Measurements from ENCODE around the gene SMCO4. TPM values are rescaled to one million over a fixed set of nuclear protein-coding genes. Genes with fewer than 3 reads are reported as not detected.
"Not testable (repeated sequence)": the region's sequence is repeated elsewhere in the genome, so short reads cannot be mapped to it uniquely, and the experiment has no call there.

Gene SMCO4
- total RNA-seq, 1 donor from 2014 or later, result 45.3 TPM

- ATAC-seq (peak; percentile 83), DNase-seq (ENCODE audit: missing footprints) (no peak)
- intact Hi-C loops (cut with DNase I), result loop anchor here (2.0 kb wide), 1 partner anchor 31 kb away; no protein-coding TSS in a partner anchor
Measured at GRCh38 chr11:93536101-93536861, 6.9 kb downstream of the SMCO4 start.

GRCh38 chr11:93535578-93535977 lies 7.6 kb downstream of the SMCO4 start:
- DNase-seq (ENCODE audit: missing footprints); intact Hi-C loops (cut with DNase I); ATAC-seq: not testable (repeated sequence)

GRCh38 chr11:93532806-93533205 lies 10.4 kb downstream of the SMCO4 start:
- ATAC-seq, result no peak
- intact Hi-C loops (cut with DNase I), result no loop called here
- DNase-seq (ENCODE audit: missing footprints), result no peak

DNA sequence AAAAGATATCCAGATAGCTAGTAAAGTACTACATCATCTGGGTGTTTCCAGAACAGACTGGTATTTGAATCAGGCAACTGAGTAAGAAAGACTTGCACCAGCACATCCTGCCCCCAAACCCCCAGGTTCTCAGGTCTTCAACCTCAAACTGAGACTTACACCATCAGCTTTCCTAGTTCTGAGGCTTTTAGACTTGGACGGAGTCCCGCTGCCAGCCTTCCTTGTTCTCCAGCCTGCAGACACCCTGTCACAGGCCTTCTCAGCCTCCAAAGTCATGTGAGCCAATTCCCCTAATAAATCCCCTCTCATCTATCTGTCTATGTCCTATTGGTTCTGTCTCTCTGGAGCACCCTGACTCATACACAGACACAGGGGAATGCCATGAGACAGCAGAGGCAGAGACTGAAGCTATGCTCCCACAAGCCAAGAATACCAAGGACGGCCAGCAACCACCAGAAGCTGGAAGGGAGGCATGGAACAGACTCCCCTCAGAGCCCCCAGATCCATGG lies 10.9 kb downstream of the SMCO4 start:
- intact Hi-C loops (cut with DNase I), result no loop called here
- ATAC-seq (no peak), DNase-seq (ENCODE audit: missing footprints) (no peak)

- no peak for DNase-seq (ENCODE audit: missing footprints)
- no peak for ATAC-seq
- intact Hi-C loops (cut with DNase I), result no loop called here
Measured at GRCh38 chr11:93530468-93530826, 12.7 kb downstream of the SMCO4 start.

- ATAC-seq, result peak; percentile 5
- intact Hi-C loops (cut with DNase I), result no loop called here
- peak; percentile 78 for DNase-seq (ENCODE audit: missing footprints)
Measured at GRCh38 chr11:93529707-93530467, 13.3 kb downstream of the SMCO4 start.

- DNase-seq (ENCODE audit: missing footprints), result no peak
- intact Hi-C loops (cut with DNase I), result no loop called here
- peak; percentile 54 for ATAC-seq
Measured at GRCh38 chr11:93528757-93529645, 14.2 kb downstream of the SMCO4 start.

DNA sequence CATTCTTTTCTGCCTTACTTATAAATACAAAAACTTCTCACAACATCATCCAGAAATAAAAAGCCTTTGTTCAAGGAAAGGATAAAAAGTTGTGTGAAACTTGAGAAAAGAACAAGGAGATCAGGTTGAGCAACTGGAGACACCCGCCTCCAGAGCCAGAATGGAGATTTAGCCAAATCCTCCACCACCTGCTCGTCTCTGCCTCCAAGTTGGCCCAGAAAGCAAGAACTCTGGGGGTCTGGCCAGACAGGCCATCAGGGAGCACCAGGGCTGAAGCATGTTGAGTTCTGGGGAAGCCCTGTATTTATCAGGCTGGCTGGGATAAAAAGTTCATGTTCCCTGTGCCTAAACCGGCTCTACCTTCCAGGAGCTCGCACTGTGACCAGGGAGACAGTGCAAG lies 14.9 kb downstream of the SMCO4 start:
- DNase-seq (ENCODE audit: missing footprints) (no peak), ATAC-seq (peak; percentile 77)
- intact Hi-C loops (cut with DNase I), result no loop called here

DNA sequence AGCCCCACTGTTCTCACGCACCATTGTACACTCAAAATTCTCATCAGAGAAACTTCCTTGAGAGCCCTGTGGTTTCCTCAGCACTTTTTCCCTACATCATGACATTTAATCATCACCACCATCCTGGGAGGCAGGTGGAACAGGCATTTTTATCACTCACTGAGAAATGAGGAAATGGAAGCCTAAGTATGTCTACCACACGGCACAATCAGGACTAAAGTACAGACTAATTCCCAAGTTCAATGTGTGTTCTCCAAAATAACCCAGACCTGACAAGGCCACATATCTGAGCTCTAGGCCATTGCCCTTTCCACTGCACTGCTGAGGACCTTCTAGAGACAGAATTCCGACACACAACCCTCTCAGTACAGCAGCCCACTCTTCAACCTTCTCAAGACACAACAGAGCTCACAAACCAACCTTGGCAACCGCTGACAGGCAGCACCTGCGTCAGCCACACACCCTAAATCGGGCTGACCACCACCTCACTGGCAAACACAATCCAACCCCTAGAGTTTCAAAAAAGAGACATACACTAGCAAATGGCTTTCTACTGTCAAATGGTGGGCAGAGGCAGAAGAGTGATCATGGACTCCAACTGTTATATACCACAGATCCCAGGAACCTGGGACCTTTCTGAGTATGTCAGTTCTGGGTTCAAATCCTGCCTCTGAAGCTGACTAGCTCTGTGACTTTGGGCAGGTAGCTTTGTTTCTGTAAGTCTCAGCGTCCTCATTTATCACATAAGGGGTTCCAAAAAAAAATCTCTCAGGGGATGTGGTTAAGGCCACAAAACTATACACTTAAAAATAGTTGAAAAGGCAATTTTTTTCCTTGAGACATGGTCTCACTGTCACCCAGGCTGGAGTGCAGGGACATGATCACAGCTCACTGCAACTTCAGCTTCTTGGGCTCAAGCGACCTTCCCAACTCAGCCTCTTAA lies 16.3 kb downstream of the SMCO4 start:
- no peak for ATAC-seq
- intact Hi-C loops (cut with DNase I), result no loop called here

GRCh38 chr11:93526346-93526633 lies 16.9 kb downstream of the SMCO4 start:
- no peak for ATAC-seq
- DNase-seq (ENCODE audit: missing footprints), result no peak
- intact Hi-C loops (cut with DNase I), result no loop called here

More for the DNA sequence above, 16.3 kb downstream of the SMCO4 start:
- DNase-seq (ENCODE audit: missing footprints), result no peak

- DNase-seq (ENCODE audit: missing footprints), result no peak
- ATAC-seq, result peak; percentile 62
- intact Hi-C loops (cut with DNase I), result no loop called here
Measured at GRCh38 chr11:93525601-93526345, 17.4 kb downstream of the SMCO4 start.

GRCh38 chr11:93524858-93525257 lies 18.3 kb downstream of the SMCO4 start:
- DNase-seq (ENCODE audit: missing footprints) (no peak), ATAC-seq (no peak)
- intact Hi-C loops (cut with DNase I), result no loop called here

- intact Hi-C loops (cut with DNase I), result no loop called here
- no peak for ATAC-seq
- DNase-seq (ENCODE audit: missing footprints), result no peak
Measured at GRCh38 chr11:93524173-93524536, 19.0 kb downstream of the SMCO4 start.

DNA sequence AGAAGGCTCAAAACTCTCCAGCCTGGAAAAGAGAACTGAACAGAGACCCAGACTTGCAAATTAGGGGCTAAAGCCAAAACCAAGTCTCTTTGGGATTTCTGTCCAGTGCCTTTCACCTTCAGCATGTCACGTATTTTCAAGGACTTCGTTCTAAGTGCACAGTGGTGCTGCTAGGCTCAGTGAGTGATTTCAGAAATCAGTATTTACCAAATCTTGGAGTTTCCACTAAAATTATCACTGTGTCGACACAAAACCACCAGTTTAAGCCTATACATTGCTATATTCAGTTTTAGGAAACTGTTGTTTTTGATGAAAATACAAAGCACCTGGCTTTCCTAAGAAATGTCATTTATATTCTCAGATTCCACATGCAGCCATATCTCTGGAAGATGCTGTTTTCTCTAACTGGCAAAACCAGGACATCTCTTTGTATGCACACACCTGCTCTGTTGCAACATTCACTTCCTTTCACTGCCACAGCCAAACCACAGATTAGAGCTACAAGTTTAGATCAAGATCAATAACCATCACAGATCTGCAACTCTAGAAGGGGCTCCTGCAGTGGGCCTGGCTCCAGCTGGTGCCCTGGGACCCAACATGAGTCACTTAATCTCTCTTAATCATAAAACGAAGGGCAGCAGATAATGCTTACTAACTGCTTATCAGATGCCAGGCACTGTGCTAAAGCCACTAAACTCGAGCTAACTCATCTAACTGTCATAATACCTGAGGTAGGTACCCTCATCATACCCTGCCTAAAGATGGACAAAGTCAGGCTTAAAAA lies 22.3 kb downstream of the SMCO4 start:
- ATAC-seq (no peak), DNase-seq (ENCODE audit: missing footprints) (no peak)
- intact Hi-C loops (cut with DNase I), result no loop called here

DNA sequence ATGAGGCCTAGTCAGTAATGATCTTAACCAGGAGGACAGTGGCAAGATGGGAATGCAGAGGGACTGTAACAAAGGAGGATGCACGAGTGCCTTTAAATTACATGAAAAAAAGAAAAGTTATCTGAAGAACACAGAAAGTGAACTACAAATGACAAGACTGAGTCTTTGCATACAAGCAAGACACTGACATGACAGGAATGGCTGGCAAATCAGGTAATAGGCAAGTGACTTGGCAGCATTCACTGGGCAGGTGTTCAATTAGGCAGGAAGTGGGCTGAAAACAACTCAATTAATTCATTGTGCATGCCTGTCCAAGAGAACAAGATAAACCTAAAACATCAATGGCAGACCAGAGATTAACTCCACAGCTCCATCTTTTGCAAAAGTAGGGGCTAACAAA lies 24.0 kb downstream of the SMCO4 start:
- DNase-seq (ENCODE audit: missing footprints) (no peak), ATAC-seq (no peak)
- intact Hi-C loops (cut with DNase I), result no loop called here

DNA sequence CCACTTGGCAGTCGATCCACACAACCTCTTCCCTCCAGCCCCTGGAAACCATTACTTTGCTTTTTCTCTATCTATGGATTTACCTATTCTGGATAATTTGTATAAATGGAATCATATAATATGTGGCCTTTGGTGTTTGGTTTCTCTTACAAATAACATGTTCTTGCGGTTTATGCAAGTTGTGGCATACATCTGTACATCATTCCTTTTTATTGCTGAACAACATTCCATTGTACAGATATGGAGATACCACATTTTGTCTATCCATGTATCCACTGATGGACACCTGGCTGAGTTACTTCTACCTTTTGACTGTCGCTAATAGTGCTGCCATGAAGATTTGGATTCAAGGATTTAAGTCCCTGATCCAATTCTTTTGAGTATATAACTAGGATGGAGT lies 25.1 kb downstream of the SMCO4 start:
- DNase-seq (ENCODE audit: missing footprints), result no peak
- intact Hi-C loops (cut with DNase I), result no loop called here
- ATAC-seq, result no peak

GRCh38 chr11:93517611-93518010 lies 25.6 kb downstream of the SMCO4 start:
- intact Hi-C loops (cut with DNase I), result no loop called here
- ATAC-seq, result no peak
- DNase-seq (ENCODE audit: missing footprints), result no peak
